Epithelial cell of esophagus (primary cell): ENCODE measurements around the gene PREX1.

Experiments
- DNase-seq: peaks from one replicate; pipeline ENCODE4 v3.0.0; 2010; ENCODE audit warnings: low read depth
- H3K4me3 ChIP-seq: 2 replicates; pipeline ENCODE4 v1.5.1; 2011; ENCODE audit warnings: mild to moderate bottlenecking, low read length, control low read depth
- CTCF ChIP-seq: IDR thresholded peaks from 2 replicates; pipeline ENCODE4 v1.5.1; 2011; ENCODE audit warnings: low read depth, mild to moderate bottlenecking, low read length, control low read depth, inconsistent platforms; ENCODE audit not compliant: insufficient read depth; ENCODE audit errors: missing control alignments

Gene PREX1

GRCh38 chr20:48718786-48719578 lies 108.8 kb downstream of the PREX1 start:
- no peak for TF ChIP-seq CTCF
- no peak for DNase-seq

DNA sequence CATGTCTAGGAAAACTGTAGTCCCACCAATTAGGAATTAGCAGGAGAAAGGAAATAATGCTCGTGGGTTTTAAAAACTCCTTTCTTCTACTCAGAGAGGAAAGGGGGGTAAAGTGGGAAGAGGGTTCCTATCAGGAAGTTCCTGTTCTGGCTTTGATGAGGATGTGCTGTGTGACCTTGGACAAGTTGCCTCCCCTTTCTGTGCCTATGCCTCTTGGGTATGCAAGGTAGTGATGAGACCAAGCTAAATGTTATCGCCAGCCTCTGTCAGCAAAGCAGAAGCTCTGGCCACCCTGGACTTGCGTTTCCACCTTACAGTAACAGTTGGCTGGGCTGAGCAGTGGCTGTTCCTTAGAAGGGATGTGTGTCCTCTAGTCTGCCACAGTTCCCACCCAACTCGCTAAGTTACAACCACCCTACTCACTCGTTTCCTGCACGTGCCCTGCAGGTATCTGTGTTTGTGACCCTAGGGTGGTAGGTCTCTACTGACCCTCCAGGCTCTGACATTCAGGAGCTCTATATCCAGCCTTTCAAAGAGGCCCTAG lies 110.0 kb downstream of the PREX1 start:
- no peak for DNase-seq
- H3K4me3 ChIP-seq, result no peak overlapping the region
- TF ChIP-seq CTCF, result no peak

More at GRCh38 chr20:48718786-48719578, 108.8 kb downstream of the PREX1 start:
- no peak overlapping the region for H3K4me3 ChIP-seq

DNA sequence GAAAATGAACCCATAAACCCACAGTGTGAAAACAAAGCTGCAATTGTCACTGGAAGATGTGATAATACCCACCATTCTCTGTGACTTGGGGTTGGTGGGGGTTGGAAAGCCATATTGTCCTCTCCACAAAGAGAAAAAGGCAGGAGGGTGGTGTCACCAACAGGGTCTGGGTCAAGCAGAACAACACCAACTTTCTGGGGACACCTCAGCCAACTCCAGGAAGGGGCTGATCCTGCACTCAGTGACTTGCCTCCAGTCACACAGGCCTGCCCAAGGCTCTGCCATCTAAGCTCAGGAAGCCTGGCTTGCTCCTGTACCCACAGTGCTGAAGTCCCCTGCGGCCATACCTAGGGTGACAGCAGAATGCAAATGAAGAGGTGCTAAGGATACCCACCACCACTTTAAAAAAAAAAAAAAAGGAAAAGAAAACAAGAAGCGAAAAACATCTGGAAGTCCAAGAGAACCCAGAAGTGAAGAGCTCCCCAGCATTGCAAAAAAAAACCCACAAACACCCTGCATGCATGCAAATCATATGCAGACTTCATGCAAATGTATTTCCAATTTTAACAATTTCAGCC lies 110.6 kb downstream of the PREX1 start:
- TF ChIP-seq CTCF, result no peak
- DNase-seq, result no peak
- no peak overlapping the region for H3K4me3 ChIP-seq

DNA sequence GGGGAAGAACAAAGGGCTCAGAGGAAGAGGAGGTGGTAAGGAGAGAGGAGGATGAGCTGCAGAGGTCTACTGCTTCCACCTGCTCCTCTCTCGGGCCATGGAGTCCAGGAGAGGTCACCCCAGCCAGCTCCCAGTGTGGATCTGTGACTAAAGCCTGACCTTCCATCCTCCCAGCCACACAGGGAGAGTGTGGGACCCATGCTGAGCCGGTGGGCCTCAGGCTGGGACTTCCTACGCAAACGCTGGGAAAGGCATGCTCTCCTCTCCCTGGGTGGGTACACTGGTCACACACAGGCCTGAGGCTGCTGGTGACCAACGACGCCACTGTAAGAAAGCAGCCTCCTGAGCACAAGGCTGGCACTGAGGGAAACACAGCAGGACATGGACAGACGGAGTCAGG lies 111.3 kb downstream of the PREX1 start:
- DNase-seq, result no peak
- no peak for TF ChIP-seq CTCF
- H3K4me3 ChIP-seq, result no peak overlapping the region

DNA sequence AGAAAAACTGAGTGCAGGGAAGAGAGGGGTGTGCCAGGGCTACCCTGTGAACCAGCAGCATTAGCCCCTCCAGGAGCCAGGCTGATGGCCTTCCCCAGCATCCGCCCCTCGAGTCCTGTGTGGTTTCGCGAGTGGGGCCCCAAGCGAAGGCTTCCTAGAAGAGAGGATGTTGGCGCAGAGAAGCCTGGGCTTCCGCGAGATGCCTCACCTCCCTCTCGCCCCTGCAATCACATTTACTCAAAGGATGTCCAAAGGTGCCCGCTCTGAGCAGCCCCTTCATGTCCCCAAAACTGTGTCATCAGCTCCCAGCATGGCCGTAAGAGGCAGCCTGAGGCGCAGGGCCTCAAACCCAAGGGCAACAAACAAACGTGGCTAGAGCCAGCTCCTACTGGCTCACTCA lies 111.7 kb downstream of the PREX1 start:
- no peak for TF ChIP-seq CTCF
- no peak for DNase-seq
- H3K4me3 ChIP-seq, result no peak overlapping the region

- H3K4me3 ChIP-seq, result no peak overlapping the region
- no peak for DNase-seq
- TF ChIP-seq CTCF, result no peak
Observed at GRCh38 chr20:48714764-48715163, 113.0 kb downstream of the PREX1 start.
